Prostate gland (tissue), 2 donors: ENCODE results near the gene COA5.

Experiments used
- CTCF ChIP-seq, 4 experiments: fragments of 200-600 bp in 2 of 4; fragments of 450-650 bp in 2 of 4; sonication (generic) in 2 of 4; IDR thresholded peaks; 1 replicate in 3 of 4; 2 replicates in 1 of 4; pipeline ENCODE4 v1.5.1; 2016 to 2019; ENCODE audit warnings: antibody characterized with exemption in 4 of 4, mild to moderate bottlenecking in 2 of 4, moderate library complexity in 2 of 4
- POLR2A ChIP-seq: fragments of 450-650 bp; IDR thresholded peaks from one replicate; pipeline ENCODE4 v1.6.1; 2016; ENCODE audit warnings: antibody characterized with exemption, mild to moderate bottlenecking

- TF ChIP-seq CTCF (IDR thresholded peaks at IDR 0.05), result no peak
- no peak for TF ChIP-seq POLR2A
Measured at GRCh38 chr2:98643496-98644100, 35.3 kb upstream of the COA5 start.
